Stomach (tissue), 4 donors: ENCODE results near the gene UGT2B17.
"Not testable (repeated sequence)": the region's sequence is repeated elsewhere in the genome, so short reads cannot be mapped to it uniquely, and the experiment has no call there.

Source experiments
- CTCF ChIP-seq, 7 experiments: fragments of 450-650 bp in 4 of 7; fragments of 200-600 bp in 3 of 7; sonication (generic) in 3 of 7; IDR thresholded peaks; one replicate each; pipeline ENCODE4 v1.5.1; 2016 to 2019; ENCODE audit warnings: antibody characterized with exemption in 7 of 7, control low read depth in 2 of 7, mild to moderate bottlenecking in 1 of 7
- POLR2AphosphoS5 ChIP-seq, 3 donors: sonication (generic); formaldehyde crosslinking; IDR thresholded peaks; one replicate each; pipeline ENCODE4 v1.6.1; 2016; ENCODE audit warnings: antibody characterized with exemption in 3 of 3

- not testable (repeated sequence) for TF ChIP-seq CTCF, POLR2AphosphoS5 (IDR thresholded peaks at IDR 0.05)
Observed at GRCh38 chr4:68566364-68566763, 9.8 kb downstream of the UGT2B17 start.
